MM.1S (cell line): ENCODE data around the gene TCF23.
A peak's percentile ranks its signal among the peaks of the same experiment; 100 is the strongest.

Source experiments
- DNase-seq: peaks from one replicate; pipeline ENCODE4 v3.0.0-alpha.2; 2015
- H2AFZ ChIP-seq: fragments of 300-600 bp; sonication (generic); 2 replicates; pipeline ENCODE4 v1.6.0; 2016; ENCODE audit warnings: antibody characterized with exemption, low read length
- H3F3A ChIP-seq: fragments of 300-600 bp; sonication (generic); 2 replicates; pipeline ENCODE4 v1.6.1; 2016; ENCODE audit warnings: mild to moderate bottlenecking, antibody characterized with exemption, low read length, moderate library complexity, mixed read lengths; ENCODE audit not compliant: insufficient read depth
- H3K27ac ChIP-seq: fragments of 300-600 bp; sonication (generic); 2 replicates; pipeline ENCODE4 v1.5.1; 2016; ENCODE audit warnings: mild to moderate bottlenecking, low read length
- H3K27me3 ChIP-seq: fragments of 300-600 bp; sonication (generic); replicated peaks from 2 replicates; pipeline ENCODE4 v1.6.0; 2016; ENCODE audit warnings: low read length; ENCODE audit not compliant: insufficient read depth
- H3K36me3 ChIP-seq: fragments of 300-600 bp; sonication (generic); replicated peaks from 2 replicates; pipeline ENCODE4 v1.6.1; 2016; ENCODE audit warnings: mild to moderate bottlenecking, low read length, mixed read lengths; ENCODE audit not compliant: insufficient read depth
- H3K4me1 ChIP-seq: fragments of 300-600 bp; sonication (generic); 2 replicates; pipeline ENCODE4 v1.6.1; 2016; ENCODE audit warnings: low read length, mixed read lengths
- H3K4me2 ChIP-seq: fragments of 300-600 bp; sonication (generic); 2 replicates; pipeline ENCODE4 v1.6.0; 2016; ENCODE audit warnings: low read depth, low read length
- H3K4me3 ChIP-seq: fragments of 300-600 bp; sonication (generic); 2 replicates; pipeline ENCODE4 v1.5.1; 2016; ENCODE audit warnings: low read length, mixed read lengths
- H3K79me2 ChIP-seq: fragments of 300-600 bp; sonication (generic); 2 replicates; pipeline ENCODE4 v1.6.1; 2016; ENCODE audit warnings: mixed run types, low read length, mixed read lengths
- H3K9ac ChIP-seq: fragments of 300-600 bp; sonication (generic); 2 replicates; pipeline ENCODE4 v1.6.1; 2016; ENCODE audit warnings: low read length, mixed read lengths
- H3K9me2 ChIP-seq: fragments of 300-600 bp; sonication (generic); replicated peaks from 2 replicates; pipeline ENCODE4 v1.6.1; 2016; ENCODE audit warnings: mild to moderate bottlenecking, low read length, mixed read lengths; ENCODE audit not compliant: insufficient read depth
- H3K9me3 ChIP-seq: fragments of 300-600 bp; sonication (generic); replicated peaks from 2 replicates; pipeline ENCODE4 v1.6.1; 2016; ENCODE audit warnings: mild to moderate bottlenecking, low read length, mixed read lengths; ENCODE audit not compliant: insufficient read depth
- H4K20me1 ChIP-seq: fragments of 300-600 bp; sonication (generic); 2 replicates; pipeline ENCODE4 v1.6.1; 2016; ENCODE audit warnings: mild to moderate bottlenecking, low read length, moderate library complexity, mixed read lengths; ENCODE audit not compliant: insufficient read depth
- EZH2 ChIP-seq: fragments of 300-600 bp; sonication (generic); optimal IDR thresholded peaks from 2 replicates; pipeline ENCODE3; 2017; ENCODE audit warnings: low read depth, mild to moderate bottlenecking, antibody characterized with exemption, low read length, mixed read lengths
- EZH2phosphoT487 ChIP-seq: fragments of 300-600 bp; sonication (generic); IDR thresholded peaks from 2 replicates; pipeline ENCODE4 v1.6.1; 2018; ENCODE audit warnings: antibody characterized with exemption, low read length
- TF ChIP-seq, protein P1 (sequence below): fragments of 300-600 bp; sonication (generic); IDR thresholded peaks from 2 replicates; pipeline ENCODE4 v1.5.1; 2016; ENCODE audit warnings: antibody characterized with exemption, low read length, mixed read lengths

Gene TCF23

GRCh38 chr2:27133905-27134780 lies 14.7 kb upstream of the TCF23 start, which contains the start of gene PREB:
PREB (minus strand) TSS chr2:27134636; CDS start chr2:27134421, 215 bp downstream.
- H3K4me2 ChIP-seq = peak within 1 kb of the TSS; percentile 95
- H3K9me2 ChIP-seq = no peaks in the 10 kb centered on the region
- no peaks in the 10 kb centered on the region for H3K27me3 ChIP-seq
- peaks cover 25% of the 10 kb centered on the region for H3K79me2 ChIP-seq
- H2AFZ ChIP-seq = peak within 1 kb of the TSS; percentile 86
- no peaks in the 10 kb centered on the region for H3K9me3 ChIP-seq
- peak within 1 kb of the TSS; percentile 62; the same call in 1 of the 2 replicates for H3K27ac ChIP-seq
- H3K4me3 ChIP-seq = peak within 1 kb of the TSS; percentile 90
- TF ChIP-seq, protein P1, sequence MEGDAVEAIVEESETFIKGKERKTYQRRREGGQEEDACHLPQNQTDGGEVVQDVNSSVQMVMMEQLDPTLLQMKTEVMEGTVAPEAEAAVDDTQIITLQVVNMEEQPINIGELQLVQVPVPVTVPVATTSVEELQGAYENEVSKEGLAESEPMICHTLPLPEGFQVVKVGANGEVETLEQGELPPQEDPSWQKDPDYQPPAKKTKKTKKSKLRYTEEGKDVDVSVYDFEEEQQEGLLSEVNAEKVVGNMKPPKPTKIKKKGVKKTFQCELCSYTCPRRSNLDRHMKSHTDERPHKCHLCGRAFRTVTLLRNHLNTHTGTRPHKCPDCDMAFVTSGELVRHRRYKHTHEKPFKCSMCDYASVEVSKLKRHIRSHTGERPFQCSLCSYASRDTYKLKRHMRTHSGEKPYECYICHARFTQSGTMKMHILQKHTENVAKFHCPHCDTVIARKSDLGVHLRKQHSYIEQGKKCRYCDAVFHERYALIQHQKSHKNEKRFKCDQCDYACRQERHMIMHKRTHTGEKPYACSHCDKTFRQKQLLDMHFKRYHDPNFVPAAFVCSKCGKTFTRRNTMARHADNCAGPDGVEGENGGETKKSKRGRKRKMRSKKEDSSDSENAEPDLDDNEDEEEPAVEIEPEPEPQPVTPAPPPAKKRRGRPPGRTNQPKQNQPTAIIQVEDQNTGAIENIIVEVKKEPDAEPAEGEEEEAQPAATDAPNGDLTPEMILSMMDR = peak; percentile 44
- no peak for TF ChIP-seq EZH2
- H4K20me1 ChIP-seq = no peaks in the 10 kb centered on the region
- peaks cover 10% of the 10 kb centered on the region; the same call in 1 of the 2 replicates for H3K36me3 ChIP-seq
- no peaks in the 10 kb centered on the region for H3K4me1 ChIP-seq
- peak; percentile 98 for DNase-seq
- 0 out of 2 replicates have a peak, but pooled peaks cover 11% of the 10 kb centered on the region for H3F3A ChIP-seq
- H3K9ac ChIP-seq = peak within 1 kb of the TSS; percentile 98

DNA sequence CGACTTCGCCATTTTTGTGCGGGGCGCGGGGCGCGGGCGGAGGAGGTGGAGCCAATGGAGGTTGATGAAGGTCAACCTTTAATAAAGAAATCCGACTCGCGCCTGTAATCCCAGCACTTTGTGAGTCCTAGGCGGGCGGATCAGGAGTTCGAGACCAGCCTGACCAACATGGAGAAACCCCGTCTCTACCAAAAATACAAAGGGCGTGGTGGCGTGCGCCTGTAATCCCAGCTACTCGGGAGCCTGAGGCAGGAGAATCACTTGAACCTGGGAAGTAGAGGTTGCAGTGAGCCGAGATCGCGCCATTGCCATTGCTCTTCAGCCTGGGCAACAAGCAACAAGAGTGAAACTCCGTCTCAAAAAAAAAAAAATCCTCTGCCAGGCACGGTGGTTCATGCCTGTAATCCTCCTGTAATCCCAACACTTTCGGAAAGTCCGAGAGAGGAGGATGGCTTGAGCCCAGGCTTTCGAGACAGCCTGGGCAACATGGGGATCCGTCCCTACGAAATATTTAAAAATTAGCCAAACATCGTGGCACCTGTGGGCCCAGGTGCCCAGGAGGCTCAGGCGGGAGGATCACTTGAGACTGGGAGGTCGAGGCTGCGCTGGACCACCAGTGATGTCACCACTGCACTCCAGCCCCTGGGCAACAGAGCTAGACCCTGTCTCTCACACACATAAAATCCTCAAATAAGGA lies 13.9 kb upstream of the TCF23 start:
- no peaks in the 10 kb centered on the region for H3K9me3 ChIP-seq
- H4K20me1 ChIP-seq = no peaks in the 10 kb centered on the region
- no peaks in the 10 kb centered on the region for H3K9me2 ChIP-seq
- TF ChIP-seq, protein P1 = no peak
- no peak overlapping the region for H3K27ac ChIP-seq
- peaks cover 25% of the 10 kb centered on the region for H3K79me2 ChIP-seq
- no peaks in the 10 kb centered on the region for H3K27me3 ChIP-seq
- H3K4me3 ChIP-seq = peak overlapping the region; percentile 90
- peak overlapping the region; percentile 86 for H2AFZ ChIP-seq
- DNase-seq = no peak
- H3K9ac ChIP-seq = peak overlapping the region; percentile 98
- peaks cover 10% of the 10 kb centered on the region; the same call in 1 of the 2 replicates for H3K36me3 ChIP-seq
- H3F3A ChIP-seq = 0 out of 2 replicates have a peak, but pooled peaks cover 11% of the 10 kb centered on the region
- no peaks in the 10 kb centered on the region for H3K4me1 ChIP-seq
- peak overlapping the region; percentile 53 for H3K4me2 ChIP-seq

DNA sequence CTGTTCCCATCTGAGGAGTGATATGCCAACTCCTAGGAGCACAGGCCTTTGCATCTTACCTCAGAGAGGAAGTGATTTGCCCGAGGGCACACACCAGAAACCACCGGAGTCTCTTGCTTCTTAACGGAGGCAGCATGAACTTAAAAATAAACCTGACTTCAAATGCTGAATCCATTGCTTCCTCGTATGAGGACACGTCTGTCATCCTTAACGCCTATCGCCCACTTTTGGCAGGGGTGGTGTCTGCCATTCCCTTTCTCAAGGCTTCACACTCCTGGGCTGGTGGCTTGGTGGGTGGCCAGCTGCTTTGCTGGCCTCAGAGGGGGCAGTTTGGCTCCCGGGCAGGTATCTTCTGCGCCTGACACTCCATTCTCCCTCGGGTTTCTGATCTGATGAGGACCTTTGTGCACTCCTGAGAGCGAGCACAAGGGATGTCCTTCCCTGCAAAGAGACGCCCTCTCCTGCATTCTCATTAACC lies 13.3 kb upstream of the TCF23 start:
- Histone ChIP-seq H3K9me2 (no peaks in the 10 kb centered on the region), H3K4me3 (no peak overlapping the region), H3K79me2 (peaks cover 25% of the 10 kb centered on the region), H3K36me3 (peaks cover 10% of the 10 kb centered on the region; the same call in 1 of the 2 replicates), H4K20me1 (no peaks in the 10 kb centered on the region), H3K27me3 (no peaks in the 10 kb centered on the region), H3K9me3 (no peaks in the 10 kb centered on the region), H3K9ac (no peak overlapping the region), H3K4me2 (no peak overlapping the region), H3K27ac (no peak overlapping the region), H3K4me1 (no peaks in the 10 kb centered on the region), H3F3A (0 out of 2 replicates have a peak, but pooled peaks cover 11% of the 10 kb centered on the region), H2AFZ (peak overlapping the region; percentile 86; the same call in 1 of the 2 replicates)
- TF ChIP-seq EZH2phosphoT487 (no peak), EZH2 (no peak)
- TF ChIP-seq, protein P1 = no peak
- no peak for DNase-seq
